Neural progenitor cell (in vitro differentiated cells): Measurements from ENCODE around the gene UBA1.

Experiments used
- EZH2 ChIP-seq: fragments of 200-600 bp; sonication (generic); IDR thresholded peaks from 2 replicates; pipeline ENCODE4 v1.6.1; 2017; ENCODE audit warnings: antibody characterized with exemption, mild to moderate bottlenecking, moderate library complexity
- TF ChIP-seq, protein P1 (sequence below): fragments of 200-600 bp; sonication (generic); IDR thresholded peaks from 2 replicates; pipeline ENCODE4 v1.5.1; 2017; ENCODE audit warnings: antibody characterized with exemption, mild to moderate bottlenecking

GRCh38 chrX:47218280-47218919 lies 24.8 kb downstream of the UBA1 start, which contains the start of gene CDK16:
- TF ChIP-seq, protein P1, sequence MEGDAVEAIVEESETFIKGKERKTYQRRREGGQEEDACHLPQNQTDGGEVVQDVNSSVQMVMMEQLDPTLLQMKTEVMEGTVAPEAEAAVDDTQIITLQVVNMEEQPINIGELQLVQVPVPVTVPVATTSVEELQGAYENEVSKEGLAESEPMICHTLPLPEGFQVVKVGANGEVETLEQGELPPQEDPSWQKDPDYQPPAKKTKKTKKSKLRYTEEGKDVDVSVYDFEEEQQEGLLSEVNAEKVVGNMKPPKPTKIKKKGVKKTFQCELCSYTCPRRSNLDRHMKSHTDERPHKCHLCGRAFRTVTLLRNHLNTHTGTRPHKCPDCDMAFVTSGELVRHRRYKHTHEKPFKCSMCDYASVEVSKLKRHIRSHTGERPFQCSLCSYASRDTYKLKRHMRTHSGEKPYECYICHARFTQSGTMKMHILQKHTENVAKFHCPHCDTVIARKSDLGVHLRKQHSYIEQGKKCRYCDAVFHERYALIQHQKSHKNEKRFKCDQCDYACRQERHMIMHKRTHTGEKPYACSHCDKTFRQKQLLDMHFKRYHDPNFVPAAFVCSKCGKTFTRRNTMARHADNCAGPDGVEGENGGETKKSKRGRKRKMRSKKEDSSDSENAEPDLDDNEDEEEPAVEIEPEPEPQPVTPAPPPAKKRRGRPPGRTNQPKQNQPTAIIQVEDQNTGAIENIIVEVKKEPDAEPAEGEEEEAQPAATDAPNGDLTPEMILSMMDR: no peak
- TF ChIP-seq EZH2: no peak
